ENCODE measurements around the gene LKAAEAR1.
A peak's percentile ranks its signal among the peaks of the same experiment; 100 is the strongest.

The LKAAEAR1 gene

GRCh38 chr20:64063389-64064144, 20.6 kb downstream of the LKAAEAR1 start:
- DNase-seq = no peak

DNA sequence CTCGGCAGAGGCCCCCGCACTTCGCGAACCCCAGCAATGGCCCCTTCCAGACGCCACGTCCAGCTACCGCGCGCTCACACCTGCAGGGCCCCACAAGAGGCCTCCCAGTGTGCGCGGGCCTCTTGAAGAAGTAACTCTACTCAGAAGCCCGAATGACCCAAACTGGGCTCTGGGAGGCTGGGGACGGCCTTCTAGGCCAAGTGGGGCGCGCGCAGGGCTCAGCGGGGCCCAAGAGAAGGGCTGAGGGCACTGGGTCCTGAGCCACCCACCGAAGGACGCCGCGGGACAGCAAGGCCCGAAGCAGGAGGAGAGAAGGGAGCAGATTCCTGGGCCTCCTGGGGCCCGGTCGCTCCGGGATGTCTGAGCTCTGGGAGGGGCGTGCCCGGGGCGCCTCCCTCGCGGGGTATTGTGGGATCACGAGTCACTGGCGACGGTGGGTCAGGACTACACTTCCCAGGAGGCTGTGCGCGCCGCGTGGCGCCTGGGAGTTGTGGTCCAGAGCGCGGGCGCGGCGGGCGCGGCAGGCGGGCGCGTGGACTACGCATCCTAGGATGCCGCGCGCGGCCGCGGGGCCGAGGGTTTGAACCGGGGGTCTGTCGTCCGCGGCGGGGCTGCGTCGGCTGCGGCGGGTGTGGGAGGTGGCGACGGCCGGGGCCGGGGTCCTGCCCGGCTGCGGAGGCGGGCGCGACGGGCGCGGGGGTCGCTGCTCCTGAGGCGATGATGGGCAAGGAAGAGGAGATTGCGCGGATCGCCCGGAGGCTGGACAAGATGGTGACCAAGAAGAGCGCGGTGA, 21.4 kb downstream of the LKAAEAR1 start, which contains the start of gene TCEA2:
Gene TCEA2, plus strand, starts transcription at position 603 of the 793 bp plus-strand sequence. Its CDS starts 115 bp downstream, at position 718.
- DNase-seq = peak; percentile 68

DNA sequence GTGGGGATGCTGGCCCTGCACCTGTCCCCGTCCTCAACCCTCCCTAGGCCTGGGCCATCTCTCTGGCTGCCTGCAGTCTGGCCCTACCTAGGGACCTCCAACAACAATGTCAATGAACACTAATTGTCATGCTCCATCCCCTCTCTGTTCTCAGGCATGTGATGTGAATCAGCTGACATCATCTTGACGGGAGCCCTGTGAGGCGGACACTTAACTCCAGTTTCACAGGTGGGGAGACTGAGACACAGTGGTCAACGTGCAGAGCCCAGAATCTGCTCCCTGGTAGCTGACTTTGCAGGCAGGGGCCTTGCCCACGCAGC, 22.0 kb downstream of the LKAAEAR1 start:
- DNase-seq = no peak

- DNase-seq = no peak
Observed at GRCh38 chr20:64058536-64058935, 25.7 kb downstream of the LKAAEAR1 start.

- DNase-seq = peak; percentile 66
Observed at GRCh38 chr20:64057628-64058498, 26.3 kb downstream of the LKAAEAR1 start.

GRCh38 chr20:64056889-64057627, 27.1 kb downstream of the LKAAEAR1 start:
- DNase-seq = no peak

DNA sequence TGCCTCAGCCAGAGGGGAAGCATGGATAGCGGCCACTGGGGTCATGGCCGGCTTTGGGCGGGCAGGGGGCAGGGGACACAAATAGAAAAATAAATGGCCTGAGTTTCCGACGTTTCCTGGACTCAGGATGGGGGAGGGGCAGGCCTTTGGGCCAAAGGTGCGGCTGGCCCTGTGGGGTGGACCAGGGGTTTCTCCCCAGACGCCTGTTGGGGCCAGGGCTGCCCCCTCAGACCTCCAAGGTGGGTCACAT, 27.6 kb downstream of the LKAAEAR1 start:
- no peak for DNase-seq

DNA sequence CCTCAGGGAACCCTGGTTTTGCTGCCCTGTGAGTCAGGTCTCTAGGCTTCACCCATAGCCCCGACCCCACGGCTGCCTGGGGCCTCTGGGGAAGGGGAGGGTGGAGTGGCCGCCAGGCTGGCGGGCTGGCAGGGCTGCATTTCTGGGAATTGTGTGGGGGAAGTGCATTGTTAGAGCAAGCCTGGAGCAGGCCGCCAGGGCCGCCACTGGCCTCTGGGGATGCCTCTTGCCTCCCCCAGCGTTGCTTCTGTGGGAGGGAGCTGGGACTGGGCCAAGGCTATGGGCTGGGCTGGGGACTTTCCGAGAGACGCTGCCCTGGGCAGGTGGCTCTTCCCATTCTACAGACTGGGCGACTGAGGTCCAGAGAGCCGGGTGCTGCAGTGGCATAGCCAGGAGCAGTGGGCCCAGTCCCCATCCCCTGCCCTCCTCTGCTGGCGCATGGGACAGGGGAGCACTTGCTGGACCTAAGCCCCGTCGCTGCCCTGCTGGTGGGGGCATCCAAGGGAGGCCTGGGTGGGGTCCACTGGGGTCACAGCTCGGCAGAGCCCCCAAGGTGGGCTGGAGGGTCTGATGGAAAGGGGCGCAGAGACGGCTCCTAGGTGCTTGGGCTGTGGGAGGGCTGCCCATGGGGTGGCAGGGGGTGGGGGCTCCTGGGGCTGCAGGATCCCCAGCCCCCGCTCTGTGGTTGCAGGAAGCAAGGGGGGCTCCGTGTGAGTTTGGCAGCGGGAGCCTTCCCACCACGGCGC, 28.1 kb downstream of the LKAAEAR1 start:
- DNase-seq = no peak

DNA sequence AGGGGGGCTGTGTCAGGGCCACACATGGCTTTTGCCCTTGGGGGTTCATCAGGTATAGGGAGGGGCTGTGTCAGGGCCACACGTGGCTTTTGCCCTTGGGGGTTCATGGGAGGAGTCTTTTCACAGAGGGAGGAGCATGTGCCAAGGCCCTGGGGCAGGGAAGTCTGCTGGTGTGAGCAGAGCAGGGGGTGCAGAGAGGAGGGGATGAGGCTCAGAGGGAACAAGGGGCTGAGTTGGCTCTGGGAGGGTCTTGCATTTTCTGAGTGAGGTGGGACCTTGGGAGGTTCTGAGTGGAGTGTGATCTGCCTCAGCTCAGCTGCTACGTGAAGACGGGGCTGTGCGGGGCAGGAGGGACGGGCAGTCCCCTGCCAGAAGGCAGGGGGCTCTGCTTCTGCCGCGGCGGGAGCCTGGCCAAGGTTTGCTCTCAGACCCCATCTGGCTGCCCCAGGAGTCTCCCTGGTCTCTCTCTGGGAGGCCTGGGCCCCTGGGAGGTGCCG, 28.8 kb downstream of the LKAAEAR1 start:
- no peak for DNase-seq

GRCh38 chr20:64053841-64054661, 30.1 kb downstream of the LKAAEAR1 start:
- no peak for DNase-seq

- DNase-seq = no peak
Observed at GRCh38 chr20:64052987-64053840, 31.0 kb downstream of the LKAAEAR1 start.

DNA sequence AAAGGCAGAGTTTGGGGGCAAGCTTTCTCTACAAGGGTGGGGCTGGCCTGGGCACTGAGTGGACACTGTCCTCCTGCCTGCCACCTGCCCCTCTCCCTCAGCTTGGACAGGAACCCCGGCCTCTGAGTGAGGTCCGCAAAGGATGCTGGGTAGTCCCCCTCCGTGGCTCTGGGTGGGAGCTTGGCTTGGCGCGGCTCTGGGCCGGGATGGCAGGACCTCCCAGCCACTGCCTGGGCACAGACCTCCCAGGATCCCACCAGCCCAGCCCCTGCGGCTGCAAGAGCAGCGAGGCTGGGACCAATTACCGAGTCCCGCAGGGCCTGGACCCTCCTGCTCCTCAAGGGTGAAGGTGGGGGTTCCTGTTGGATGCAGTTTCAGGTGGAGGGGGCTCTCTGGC, 31.9 kb downstream of the LKAAEAR1 start:
- no peak for DNase-seq

- DNase-seq = no peak
Observed at GRCh38 chr20:64051561-64052325, 32.5 kb downstream of the LKAAEAR1 start.

- DNase-seq = no peak
Observed at GRCh38 chr20:64051033-64051452, 33.2 kb downstream of the LKAAEAR1 start.

DNA sequence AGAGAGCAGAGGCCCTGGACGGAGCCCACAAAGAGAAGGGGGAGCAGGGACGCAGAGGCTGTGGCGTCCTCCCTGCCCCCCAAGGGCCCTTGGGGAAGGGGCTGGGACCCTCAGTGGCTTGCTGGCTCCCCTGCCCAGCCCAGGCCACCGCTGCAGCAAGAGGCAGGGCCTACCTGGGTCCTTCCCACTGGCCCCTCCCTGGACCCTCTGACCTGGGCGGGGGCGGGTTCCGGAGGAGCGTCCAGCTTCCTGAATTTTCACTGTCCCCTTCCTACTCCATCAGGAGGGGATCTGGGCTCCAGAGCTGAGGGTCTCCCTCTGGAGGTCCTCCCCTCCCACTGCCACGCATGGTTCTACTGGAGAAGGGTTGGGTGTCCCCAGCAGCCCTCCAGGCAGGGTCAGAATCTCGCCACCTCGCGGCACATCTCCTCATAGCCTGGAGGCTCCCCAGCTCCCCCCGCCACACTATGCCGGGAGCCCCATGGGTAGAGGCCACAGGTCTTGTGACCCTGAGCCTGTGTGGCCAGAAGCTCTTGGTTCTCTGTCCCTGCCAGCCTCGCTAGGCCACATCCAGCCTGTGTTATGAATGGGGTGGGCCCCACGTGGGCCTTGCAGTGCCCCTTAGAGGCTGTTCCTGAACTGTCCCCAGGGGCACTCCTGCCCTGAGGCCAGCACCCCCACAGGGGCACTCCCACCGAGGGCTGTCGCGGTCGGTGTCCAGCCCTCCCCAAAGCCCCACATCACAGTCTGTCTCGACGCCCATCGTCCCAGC, 33.8 kb downstream of the LKAAEAR1 start:
- DNase-seq = no peak

DNA sequence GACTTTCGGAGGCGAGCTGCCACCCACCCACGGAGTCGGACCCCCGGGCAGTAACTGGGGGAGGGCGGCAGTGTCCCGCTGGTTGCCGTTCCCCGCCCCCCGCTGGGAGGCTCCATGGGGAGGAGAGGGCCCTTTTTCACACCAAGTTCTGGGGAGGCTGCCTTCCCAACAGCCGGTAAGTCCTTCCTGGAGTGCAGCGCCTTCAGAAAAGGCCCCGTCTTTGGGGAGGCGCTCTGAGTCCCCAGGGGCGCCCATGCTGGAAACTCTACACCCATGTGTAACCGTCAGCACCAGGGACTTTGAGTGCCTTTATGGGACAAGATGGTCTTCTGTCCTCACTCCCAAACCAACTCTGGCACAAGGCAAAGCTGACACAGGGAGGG, 34.3 kb downstream of the LKAAEAR1 start:
- DNase-seq = no peak

DNA sequence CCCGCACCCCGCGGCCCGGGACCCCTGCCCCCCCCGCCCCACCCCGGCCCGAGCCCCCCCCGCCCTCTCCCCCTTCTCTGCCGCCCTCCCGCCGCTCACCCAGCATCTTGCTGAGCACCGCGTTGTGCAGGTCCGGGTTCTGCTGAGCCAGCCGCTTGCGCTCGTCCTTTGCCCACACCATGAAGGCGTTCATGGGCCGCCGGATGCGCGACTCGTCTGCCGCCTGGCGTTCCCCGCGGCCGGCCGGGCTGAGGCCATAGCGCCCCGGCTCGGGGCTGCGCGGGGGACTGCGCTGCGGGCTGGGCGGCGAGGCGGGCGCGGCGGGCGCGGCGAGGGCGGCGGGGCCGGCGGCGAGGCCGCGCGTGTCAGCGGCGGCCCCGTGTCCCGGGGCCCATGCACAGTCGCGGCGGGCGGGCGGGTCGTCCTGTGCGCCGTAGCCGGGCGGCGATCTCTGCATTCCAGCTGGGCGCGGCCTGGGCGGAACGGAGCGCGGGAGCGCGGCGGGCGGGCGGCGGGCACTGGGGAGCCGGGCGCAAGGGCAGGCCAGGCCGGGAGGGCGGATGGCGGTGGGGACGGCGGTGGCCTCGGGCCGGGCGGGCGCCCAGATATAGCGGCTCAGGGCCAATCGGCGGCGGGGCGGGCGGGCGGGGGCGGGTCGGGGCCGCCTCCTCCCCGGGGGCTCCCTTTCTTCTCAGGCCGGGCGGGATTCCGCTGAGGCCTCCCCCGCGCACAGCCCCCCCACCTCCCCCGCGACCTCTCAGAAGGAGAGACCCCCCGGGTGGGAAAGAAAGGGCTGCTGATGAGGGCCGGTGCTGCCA, 34.9 kb downstream of the LKAAEAR1 start, which contains the start of gene SOX18:
Gene SOX18, minus strand, starts transcription at position 580 of the 818 bp plus-strand sequence. Its CDS starts 123 bp downstream, at position 457.
- DNase-seq = no peak
